GM18909 (cell line): ENCODE measurements around the gene CPLX3.
A peak's percentile ranks its signal among the peaks of the same experiment; 100 is the strongest.

Experiments
- ATAC-seq: cut with Tn5 transposase; IDR thresholded peaks from one replicate; pipeline ENCODE4 v1.9.1; 2021; ENCODE audit warnings: mild to moderate bottlenecking; ENCODE audit not compliant: unreplicated experiment, poor library complexity

Gene CPLX3

GRCh38 chr15:74801311-74801997 is 25.0 kb upstream of the CPLX3 start:
- no peak for ATAC-seq

- ATAC-seq: no peak
Observed at GRCh38 chr15:74802290-74802689, 24.1 kb upstream of the CPLX3 start.

- no peak for ATAC-seq
Observed at GRCh38 chr15:74802862-74803447, 23.5 kb upstream of the CPLX3 start.

GRCh38 chr15:74804935-74805334 is 21.5 kb upstream of the CPLX3 start:
- no peak for ATAC-seq

- ATAC-seq: no peak
Observed at GRCh38 chr15:74807282-74807681, 19.1 kb upstream of the CPLX3 start.

DNA sequence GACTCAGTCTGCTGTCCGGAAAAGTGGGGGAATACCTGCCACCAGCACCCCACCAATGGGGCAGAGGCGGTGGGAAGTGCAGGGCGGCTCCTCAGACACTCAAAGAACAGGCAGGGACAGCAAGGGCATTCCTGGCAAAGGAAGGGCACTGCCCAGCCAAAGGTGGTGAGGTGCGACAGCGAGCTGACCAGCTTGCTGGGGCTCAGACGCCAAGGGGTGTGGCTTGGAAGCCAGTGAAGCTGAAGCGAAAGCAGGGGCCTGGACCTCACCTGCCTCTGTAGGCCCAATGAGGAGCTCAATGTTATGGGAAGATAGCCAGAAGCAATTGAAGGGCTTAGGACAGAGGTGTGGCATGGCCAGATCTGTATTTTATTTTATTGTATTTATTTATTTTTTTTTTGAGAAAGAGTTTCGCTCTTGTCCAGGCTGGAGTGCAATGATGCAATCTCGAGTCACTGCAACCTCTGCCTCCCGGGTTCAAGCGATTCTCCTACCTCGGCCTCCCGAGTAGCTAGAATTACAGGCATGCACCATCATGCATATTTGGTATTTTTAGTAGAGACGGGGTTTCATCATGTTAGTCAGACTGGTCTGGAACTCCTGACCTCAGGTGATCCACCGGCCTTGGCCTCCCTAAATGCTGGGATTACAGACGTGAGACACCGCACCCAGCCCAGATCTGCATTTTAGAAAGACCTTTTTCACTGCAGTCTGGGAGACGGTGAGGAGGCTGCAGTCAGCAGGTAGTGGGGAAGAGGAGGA is 18.2 kb upstream of the CPLX3 start:
- no peak for ATAC-seq

DNA sequence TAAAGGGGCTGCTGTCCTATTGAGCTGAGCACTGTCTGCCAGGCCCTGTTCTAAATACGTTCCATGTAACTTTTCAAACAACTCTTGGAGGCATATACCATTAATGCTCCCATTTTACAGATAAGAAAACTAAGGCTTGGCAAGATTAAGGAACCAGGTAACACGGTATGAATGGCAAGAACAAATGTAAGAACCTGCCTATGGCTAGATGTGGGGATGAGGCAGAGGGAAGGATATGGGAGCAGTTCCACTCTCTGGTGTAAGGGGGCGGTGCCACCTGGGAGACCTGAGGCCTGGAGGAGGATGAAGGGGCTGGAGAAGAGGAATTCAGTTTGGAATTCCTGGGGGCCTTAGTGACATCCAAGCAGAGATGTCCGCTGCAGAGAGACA is 17.6 kb upstream of the CPLX3 start:
- no peak for ATAC-seq

- no peak for ATAC-seq
Observed at GRCh38 chr15:74809242-74809641, 17.2 kb upstream of the CPLX3 start.

DNA sequence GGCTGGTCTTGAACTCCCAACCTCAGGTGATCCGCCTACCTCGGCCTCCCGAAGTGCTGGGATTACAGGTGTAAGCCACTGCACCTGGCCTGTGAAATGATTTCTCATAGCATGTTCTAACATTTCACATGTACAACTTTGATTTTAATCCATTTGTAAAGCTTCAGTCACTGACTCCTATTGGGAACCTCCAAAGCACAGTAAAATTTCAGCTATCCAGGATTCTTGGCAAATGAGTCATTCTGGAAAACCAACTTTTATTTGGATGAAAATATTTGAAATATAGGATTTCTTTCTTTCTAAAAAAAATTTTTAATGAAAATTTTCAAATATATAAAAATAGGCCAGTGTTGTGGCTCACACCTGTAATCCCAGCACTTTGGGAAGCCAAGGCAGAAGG is 16.5 kb upstream of the CPLX3 start:
- ATAC-seq: no peak

DNA sequence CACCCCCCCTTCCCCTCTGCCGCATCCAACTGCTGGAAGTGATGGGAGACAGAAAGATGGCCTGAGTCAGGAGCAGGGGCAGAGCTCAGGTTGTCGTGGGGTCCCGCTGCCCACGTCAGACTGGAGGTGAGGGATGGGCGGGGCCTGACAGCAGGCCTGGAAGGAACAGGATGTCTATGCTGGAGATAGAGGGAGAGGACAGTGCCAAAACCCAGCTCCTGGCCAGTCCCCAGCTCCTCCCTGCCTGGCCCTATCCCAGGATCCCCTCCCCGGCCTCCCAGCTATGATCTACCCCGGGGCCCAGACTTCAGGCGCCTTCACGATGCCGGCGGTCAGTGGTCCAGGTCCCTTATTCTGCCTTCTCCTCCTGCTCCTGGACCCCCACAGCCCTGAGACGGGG is 13.9 kb upstream of the CPLX3 start, which contains the start of gene LMAN1L:
Gene LMAN1L, plus strand, starts transcription at position 303 of the 400 bp plus-strand sequence. Its CDS starts 20 bp downstream, at position 323.
- no peak for ATAC-seq

- ATAC-seq: no peak
Observed at GRCh38 chr15:74815121-74815934, 11.1 kb upstream of the CPLX3 start.

DNA sequence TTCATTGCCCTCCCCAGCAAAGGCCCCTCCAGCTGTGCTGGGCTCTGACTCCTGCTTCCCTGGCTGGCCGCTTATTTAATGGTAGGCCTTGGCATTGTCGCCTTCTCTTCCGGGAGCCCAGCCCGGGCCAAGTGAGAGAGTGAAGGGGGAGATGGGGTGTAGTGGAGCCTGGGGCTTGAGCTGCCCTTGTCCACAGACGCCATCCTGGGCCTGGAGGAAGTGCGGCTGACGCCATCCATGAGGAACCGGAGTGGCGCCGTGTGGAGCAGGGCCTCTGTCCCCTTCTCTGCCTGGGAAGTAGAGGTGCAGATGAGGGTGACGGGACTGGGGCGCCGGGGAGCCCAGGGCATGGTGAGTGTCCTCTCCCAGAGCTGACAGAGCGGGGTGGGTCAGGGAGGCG is 10.5 kb upstream of the CPLX3 start:
- ATAC-seq: no peak

GRCh38 chr15:74816624-74817369 is 9.6 kb upstream of the CPLX3 start:
- ATAC-seq: no peak

- no peak for ATAC-seq
Observed at GRCh38 chr15:74817370-74817737, 9.1 kb upstream of the CPLX3 start.

GRCh38 chr15:74820056-74820455 is 6.4 kb upstream of the CPLX3 start:
- no peak for ATAC-seq

GRCh38 chr15:74821091-74821789 is 5.2 kb upstream of the CPLX3 start:
- ATAC-seq: peak; percentile 75

GRCh38 chr15:74821790-74822158 is 4.7 kb upstream of the CPLX3 start:
- no peak for ATAC-seq

DNA sequence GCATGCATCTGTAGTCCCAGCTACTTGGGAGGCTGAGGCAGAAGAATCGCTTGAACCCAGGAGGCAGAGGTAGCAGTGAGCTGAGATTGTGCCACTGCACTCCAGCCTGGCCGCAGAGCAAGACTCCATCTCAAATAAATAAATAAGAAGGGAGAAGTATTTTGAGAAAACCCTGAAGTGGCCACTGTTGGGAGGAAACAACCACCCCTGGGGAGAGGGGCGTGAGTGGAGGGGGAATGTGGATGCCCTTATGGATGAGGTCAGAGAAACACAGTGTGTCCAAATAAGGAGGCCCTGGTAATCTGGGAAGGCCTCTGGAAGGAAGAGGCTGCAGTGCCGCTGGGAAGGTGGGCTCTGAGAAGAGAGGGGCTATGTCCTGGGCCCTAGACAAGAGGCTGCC is 4.2 kb upstream of the CPLX3 start:
- no peak for ATAC-seq

- ATAC-seq: no peak
Observed at GRCh38 chr15:74823324-74823723, 3.1 kb upstream of the CPLX3 start.

- ATAC-seq: no peak
Observed at GRCh38 chr15:74824976-74825375, 1.5 kb upstream of the CPLX3 start.
